NCI-H2196 treated with DMSO at 0.1 percent for 48 hours (cell line): ENCODE measurements around the gene ZNF275.
"Not testable (repeated sequence)": the region's sequence is repeated elsewhere in the genome, so short reads cannot be mapped to it uniquely, and the experiment has no call there.

Source experiments
- DNase-seq: peaks from one replicate; lab custom pipeline; 2025; ENCODE audit not compliant: unreplicated experiment; lab: John Stamatoyannopoulos, UW

The ZNF275 gene

GRCh38 chrX:153333821-153334653 is at the start of gene ZNF275:
ZNF275 (plus strand) TSS chrX:153334153; CDS start chrX:153336680, 2,527 bp downstream.
- peak; percentile 23 for DNase-seq

GRCh38 chrX:153285678-153286077 is 48.3 kb upstream of the ZNF275 start:
- not testable (repeated sequence) for DNase-seq

- not testable (repeated sequence) for DNase-seq
Measured at GRCh38 chrX:153288807-153289206, 45.1 kb upstream of the ZNF275 start.

GRCh38 chrX:153293485-153294071 is 40.4 kb upstream of the ZNF275 start:
- not testable (repeated sequence) for DNase-seq

GRCh38 chrX:153297376-153297775 is 36.6 kb upstream of the ZNF275 start:
- DNase-seq, result no peak

GRCh38 chrX:153299855-153300254 is 34.1 kb upstream of the ZNF275 start:
- no peak for DNase-seq

GRCh38 chrX:153301746-153302145 is 32.2 kb upstream of the ZNF275 start:
- no peak for DNase-seq

- no peak for DNase-seq
Measured at GRCh38 chrX:153302796-153303195, 31.2 kb upstream of the ZNF275 start.

- no peak for DNase-seq
Measured at GRCh38 chrX:153303276-153304262, 30.4 kb upstream of the ZNF275 start.

- no peak for DNase-seq
Measured at GRCh38 chrX:153304988-153305736, 28.8 kb upstream of the ZNF275 start.

- no peak for DNase-seq
Measured at GRCh38 chrX:153305972-153306371, 28.0 kb upstream of the ZNF275 start.

- DNase-seq, result no peak
Measured at GRCh38 chrX:153306527-153307115, 27.3 kb upstream of the ZNF275 start.

- DNase-seq, result no peak
Measured at GRCh38 chrX:153307276-153308178, 26.4 kb upstream of the ZNF275 start.

GRCh38 chrX:153310901-153311300 is 23.1 kb upstream of the ZNF275 start:
- no peak for DNase-seq

GRCh38 chrX:153312041-153312440 is 21.9 kb upstream of the ZNF275 start:
- no peak for DNase-seq

GRCh38 chrX:153312842-153313241 is 21.1 kb upstream of the ZNF275 start:
- no peak for DNase-seq

GRCh38 chrX:153317306-153317705 is 16.6 kb upstream of the ZNF275 start:
- no peak for DNase-seq

- no peak for DNase-seq
Measured at GRCh38 chrX:153317996-153318722, 15.8 kb upstream of the ZNF275 start.
